HCT116 (cell line): ENCODE measurements around the gene MAS1. TPM values are rescaled to one million over a fixed set of nuclear protein-coding genes. Genes with fewer than 3 reads are reported as not detected.

Experiments
- ATAC-seq: fragments of 200-7000 bp; cut with Tn5 transposase; 2 replicates; pipeline ENCODE4 v1.9.1; 2020; ENCODE audit warnings: mild to moderate bottlenecking, moderate library complexity
- BruUV-seq: library from RNA; stranded (reverse); fragments of 400-500 nt; replicated peaks from 2 replicates; lab custom pipeline; 2021; lab: Mats Ljungman, UMichigan
- CTCF ChIA-PET: fragments of 300-600 bp; sonication (Branson Sonifier 250); formaldehyde crosslinking; loops from one replicate; lab custom pipeline; 2021; ENCODE audit warnings: antibody characterized with exemption; lab: Charles Lee
- POLR2A ChIA-PET: fragments of 300-600, 350-600 bp; sonication (Branson Sonifier 250); formaldehyde crosslinking; loops from one replicate; lab custom pipeline; 2021; ENCODE audit warnings: antibody characterized with exemption; lab: Charles Lee
- RAD21 ChIA-PET, 2 experiments: fragments of 300-600 bp; sonication (Branson Sonifier 250); formaldehyde crosslinking; loops; one replicate each; lab custom pipeline; 2023; ENCODE audit warnings: low total read pairs in 2 of 2; ENCODE audit not compliant: uncharacterized antibody in 2 of 2, unreplicated experiment in 2 of 2, low non-redundant PET in 1 of 2; lab: Charles Lee
- DNase-seq: peaks from one replicate; pipeline ENCODE4 v3.0.0-alpha.2; 2010; ENCODE audit warnings: low read depth, low spot score
- H2AFZ ChIP-seq: fragments of 200-600 bp; shearing (Covaris generic), sonication (generic); 2 replicates; pipeline ENCODE4 v1.6.1; 2017; ENCODE audit warnings: low read depth, mixed run types, mixed read lengths, antibody characterized with exemption, low read length; ENCODE audit not compliant: poor library complexity, severe bottlenecking
- H3K27ac ChIP-seq: 2 replicates; pipeline ENCODE4 v1.5.1; 2012; ENCODE audit warnings: low read depth, low read length
- H3K27me3 ChIP-seq: fragments of 200-600 bp; sonication (generic); 2 replicates; pipeline ENCODE4 v1.6.1; 2016; ENCODE audit warnings: mixed run types, low read length, mixed read lengths; ENCODE audit not compliant: insufficient read depth
- H3K36me3 ChIP-seq, 2 experiments: fragments of 200-500 bp in 1 of 2; fragments of 200-600 bp in 1 of 2; sonication (Bioruptor generic) in 1 of 2; sonication (generic) in 1 of 2; 2 replicates each; pipeline versions ENCODE4 v1.5.1 to v1.6.1; 2014 to 2016; ENCODE audit warnings: low read length in 2 of 2, inconsistent platforms in 1 of 2, mixed read lengths in 1 of 2, mixed run types in 1 of 2; ENCODE audit not compliant: insufficient read depth in 2 of 2, control insufficient read depth in 1 of 2
- H3K4me1 ChIP-seq, 2 experiments: fragments of 200-600 bp in 1 of 2; sonication (generic) in 1 of 2; 2 replicates each; pipeline versions ENCODE4 v1.5.1 to v1.6.1; 2012 to 2017; ENCODE audit warnings: low read length in 2 of 2, inconsistent platforms in 1 of 2, mild to moderate bottlenecking in 1 of 2, mixed read lengths in 1 of 2, mixed run types in 1 of 2, moderate library complexity in 1 of 2; ENCODE audit not compliant: insufficient read depth in 2 of 2, control insufficient read depth in 1 of 2
- H3K4me2 ChIP-seq: fragments of 200-600 bp; sonication (generic); 2 replicates; pipeline ENCODE4 v1.6.1; 2017; ENCODE audit warnings: mixed run types, low read length, mixed read lengths
- H3K4me3 ChIP-seq, 2 experiments: fragments of 200-600 bp in 1 of 2; sonication (generic) in 1 of 2; replicated peaks in 1 of 2; 2 replicates each; pipeline ENCODE4 v1.5.1; 2011 to 2016; ENCODE audit warnings: low read length in 2 of 2, control low read depth in 1 of 2, low read depth in 1 of 2, mild to moderate bottlenecking in 1 of 2, mixed read lengths in 1 of 2, mixed run types in 1 of 2
- H3K79me2 ChIP-seq: fragments of 200-600 bp; sonication (generic); 2 replicates; pipeline ENCODE4 v1.6.1; 2017; ENCODE audit warnings: mild to moderate bottlenecking, mixed run types, low read length, moderate library complexity, mixed read lengths; ENCODE audit not compliant: insufficient read depth
- H3K9ac ChIP-seq: fragments of 200-600 bp; sonication (generic); 2 replicates; pipeline ENCODE4 v1.6.1; 2016; ENCODE audit warnings: low read length, mixed read lengths
- H3K9me2 ChIP-seq: fragments of 200-600 bp; sonication (generic), shearing (Covaris generic); 2 replicates; pipeline ENCODE4 v1.6.1; 2017; ENCODE audit warnings: mixed run types, mild to moderate bottlenecking, moderate library complexity; ENCODE audit not compliant: insufficient read depth
- H3K9me3 ChIP-seq, 2 experiments: fragments of 200-500 bp in 1 of 2; fragments of 200-600 bp in 1 of 2; sonication (Bioruptor generic) in 1 of 2; sonication (generic) in 1 of 2; 2 replicates each; pipeline ENCODE4 v1.6.1; 2014 to 2017; ENCODE audit warnings: low read length in 2 of 2, mixed read lengths in 2 of 2, inconsistent platforms in 1 of 2, low read depth in 1 of 2, mild to moderate bottlenecking in 1 of 2, mixed run types in 1 of 2, moderate library complexity in 1 of 2; ENCODE audit not compliant: control insufficient read depth in 1 of 2, insufficient read depth in 1 of 2
- H4K20me1 ChIP-seq: fragments of 200-600 bp; sonication (generic), shearing (Covaris generic); 2 replicates; pipeline ENCODE4 v1.6.1; 2017; ENCODE audit warnings: mixed run types, mild to moderate bottlenecking, moderate library complexity; ENCODE audit not compliant: insufficient read depth
- CEBPB ChIP-seq: IDR thresholded peaks from 2 replicates; pipeline ENCODE4 v1.6.1; 2012; ENCODE audit warnings: low read depth
- CTCF ChIP-seq, 3 experiments: fragments of 200-600 bp in 1 of 3; sonication (generic) in 1 of 3; IDR thresholded peaks in 2 of 3; conservative IDR thresholded peaks in 1 of 3; 2 replicates each; pipeline ENCODE4 v1.5.1; 2012 to 2017; ENCODE audit warnings: low read depth in 2 of 3, low read length in 2 of 3, antibody characterized with exemption in 1 of 3, borderline replicate concordance in 1 of 3, control low read depth in 1 of 3, mild to moderate bottlenecking in 1 of 3, mixed read lengths in 1 of 3, mixed run types in 1 of 3, moderate library complexity in 1 of 3; ENCODE audit not compliant: insufficient read depth in 1 of 3
- EGR1 ChIP-seq: IDR thresholded peaks from 2 replicates; pipeline ENCODE4 v1.6.1; 2012; ENCODE audit warnings: low read depth
- EZH2phosphoT487 ChIP-seq: fragments of 200-600 bp; IDR thresholded peaks from 2 replicates; pipeline ENCODE4 v1.6.1; 2018; ENCODE audit warnings: antibody characterized with exemption, borderline replicate concordance
- POLR2A ChIP-seq: IDR thresholded peaks from 2 replicates; pipeline ENCODE4 v1.7.0; 2011; ENCODE audit warnings: borderline replicate concordance; ENCODE audit not compliant: insufficient read depth, insufficient read length; ENCODE audit errors: extremely low read depth
- RAD21 ChIP-seq: IDR thresholded peaks from 2 replicates; pipeline ENCODE4 v1.6.1; 2012; ENCODE audit warnings: low read depth, mild to moderate bottlenecking
- REST ChIP-seq: IDR thresholded peaks from 2 replicates; pipeline ENCODE4 v1.6.1; 2012; ENCODE audit warnings: low read depth
- SIN3A ChIP-seq: IDR thresholded peaks from 2 replicates; pipeline ENCODE4 v1.6.1; 2012; ENCODE audit warnings: low read depth
- SP1 ChIP-seq: IDR thresholded peaks from 2 replicates; pipeline ENCODE4 v1.6.1; 2012; ENCODE audit warnings: low read depth
- SRF ChIP-seq: IDR thresholded peaks from 2 replicates; pipeline ENCODE4 v1.6.1; 2012; ENCODE audit warnings: low read depth
- TCF7L2 ChIP-seq: IDR thresholded peaks from 2 replicates; pipeline ENCODE4 v1.7.0; 2011; ENCODE audit warnings: borderline replicate concordance, inconsistent platforms; ENCODE audit not compliant: insufficient read depth, insufficient read length; ENCODE audit errors: extremely low read depth
- ZNF274 ChIP-seq: fragments of 200-500 bp; sonication (Bioruptor generic); IDR thresholded peaks from 2 replicates; pipeline ENCODE4 v1.6.1; 2014; ENCODE audit warnings: mild to moderate bottlenecking, low read depth, low read length, inconsistent platforms
- intact Hi-C: fragments of 100-400 bp; cut with micrococcal nuclease; formaldehyde crosslinking; loops from 2 replicates; pipeline ENCODE4 v1.10.0; 2022
- total RNA-seq: library from RNA; stranded (reverse); gene quantifications from one replicate; pipeline ENCODE4 v1.2.1, GENCODE V29; 2021; ENCODE audit not compliant: unreplicated experiment

The MAS1 gene
- total RNA-seq, 1 experiment from 2014 or later = not detected

GRCh38 chr6:159852877-159853276 is 37.9 kb upstream of the MAS1 start:
- no peak overlapping the region for H3K9ac ChIP-seq
- H3K27ac ChIP-seq = no peak overlapping the region
- ChIA-PET POLR2A (no interaction called here), RAD21 (no interaction called here), CTCF (interaction anchor here (1.4 kb wide), 3 partner anchors 20 to 220 kb away, joined by 3 to 4 read pairs (median 3); no protein-coding TSS in a partner anchor)
- no peaks in the 10 kb centered on the region for H3K4me1 ChIP-seq
- intact Hi-C loops = loop anchor here (1.0 to 10.0 kb wide), 3 partner anchors 132 to 678 kb away; no protein-coding TSS in a partner anchor
- ATAC-seq (peak; percentile 58; the same call in 1 of the 2 replicates), DNase-seq (no peak)
- no peaks in the 10 kb centered on the region for H3K36me3 ChIP-seq
- TF ChIP-seq RAD21 (peak; percentile 61), TCF7L2 (no peak), CTCF (IDR thresholded peaks at IDR 0.05 in 2 of 3, conservative IDR thresholded peaks at IDR 0.05 in 1 of 3; ENCODE audit: borderline replicate concordance in 1 of 3, insufficient read depth in 1 of 3, low read depth in 2 of 3, low read length in 2 of 3) (peak in 2 of 3 experiments; percentile 14 to 49; a peak in 2 of 6 replicates), CEBPB (no peak), SIN3A (no peak), EZH2phosphoT487 (no peak)
- H3K9me3 ChIP-seq = no peaks in the 10 kb centered on the region
- H2AFZ ChIP-seq = no peak overlapping the region
- no TSS peak for BruUV-seq
- no peaks in the 10 kb centered on the region for H3K9me2 ChIP-seq
- no peaks in the 10 kb centered on the region for H3K27me3 ChIP-seq
- H3K79me2 ChIP-seq = no peaks in the 10 kb centered on the region
- no peak overlapping the region for H3K4me2 ChIP-seq
- no peaks in the 10 kb centered on the region for H4K20me1 ChIP-seq
- H3K4me3 ChIP-seq = no peak overlapping the region

GRCh38 chr6:159853754-159854153 is 37.0 kb upstream of the MAS1 start:
- H4K20me1 ChIP-seq = no peaks in the 10 kb centered on the region
- no peaks in the 10 kb centered on the region for H3K9me3 ChIP-seq
- ChIA-PET POLR2A (no interaction called here), RAD21 (no interaction called here), CTCF (no interaction called here)
- no peak overlapping the region for H2AFZ ChIP-seq
- intact Hi-C loops = loop anchor here (1.0 to 10.0 kb wide), 3 partner anchors 133 to 679 kb away; no protein-coding TSS in a partner anchor
- DNase-seq (no peak), ATAC-seq (no peak)
- H3K27me3 ChIP-seq = no peaks in the 10 kb centered on the region
- no TSS peak for BruUV-seq
- H3K9me2 ChIP-seq = no peaks in the 10 kb centered on the region
- H3K36me3 ChIP-seq = no peaks in the 10 kb centered on the region
- H3K4me2 ChIP-seq = no peak overlapping the region
- no peaks in the 10 kb centered on the region for H3K4me1 ChIP-seq
- H3K79me2 ChIP-seq = no peaks in the 10 kb centered on the region
- no peak overlapping the region for H3K4me3 ChIP-seq
- no peak overlapping the region for H3K9ac ChIP-seq
- no peak overlapping the region for H3K27ac ChIP-seq
- TF ChIP-seq POLR2A (no peak), SRF (no peak), EGR1 (no peak), EZH2phosphoT487 (no peak), ZNF274 (no peak), SP1 (no peak), TCF7L2 (no peak), REST (no peak)
